A673 (cell line): ENCODE data around the gene EPC1. TPM values are rescaled to one million over a fixed set of nuclear protein-coding genes. Genes with fewer than 3 reads are reported as not detected.

Experiments
- BruUV-seq: library from RNA; stranded (reverse); fragments of 400-500 nt; replicated peaks from 2 replicates; lab custom pipeline; 2021; lab: Mats Ljungman, UMichigan
- CTCF ChIA-PET: fragments of 300-600 bp; sonication (Branson Sonifier 250); formaldehyde crosslinking; loops from one replicate; lab custom pipeline; 2022; ENCODE audit warnings: antibody characterized with exemption; lab: Charles Lee
- POLR2A ChIA-PET: fragments of 300-600 bp; sonication (Branson Sonifier 250); formaldehyde crosslinking; loops from one replicate; lab custom pipeline; 2022; ENCODE audit warnings: antibody characterized with exemption; ENCODE audit not compliant: low non-redundant PET; lab: Charles Lee
- DNase-seq: peaks from one replicate; pipeline ENCODE4 v3.0.0-alpha.2; 2015; ENCODE audit warnings: low spot score
- H3K27ac ChIP-seq: fragments of 200-600 bp; sonication (generic); 2 replicates; pipeline ENCODE4 v1.5.1; 2016; ENCODE audit warnings: mixed run types, low read depth, mild to moderate bottlenecking, mixed read lengths, antibody characterized with exemption, low read length; ENCODE audit not compliant: poor library complexity, severe bottlenecking
- H3K27me3 ChIP-seq: fragments of 200-600 bp; sonication (generic); replicated peaks from 2 replicates; pipeline ENCODE4 v1.6.1; 2017; ENCODE audit warnings: mixed run types, low read depth, mild to moderate bottlenecking, mixed read lengths, antibody characterized with exemption, low read length; ENCODE audit not compliant: insufficient read depth, poor library complexity
- H3K36me3 ChIP-seq: fragments of 200-600 bp; sonication (generic); 2 replicates; pipeline ENCODE4 v1.6.1; 2016; ENCODE audit warnings: mixed run types, mild to moderate bottlenecking, mixed read lengths, antibody characterized with exemption, low read length; ENCODE audit not compliant: insufficient read depth, poor library complexity, severe bottlenecking
- H3K4me1 ChIP-seq: fragments of 200-600 bp; sonication (generic); 2 replicates; pipeline ENCODE4 v1.6.1; 2017; ENCODE audit warnings: mixed run types, mild to moderate bottlenecking, mixed read lengths, antibody characterized with exemption, low read length; ENCODE audit not compliant: insufficient read depth, poor library complexity, severe bottlenecking
- H3K4me3 ChIP-seq: fragments of 200-600 bp; sonication (generic); 2 replicates; pipeline ENCODE4 v1.5.1; 2016; ENCODE audit warnings: low read depth, mixed run types, mild to moderate bottlenecking, mixed read lengths, low read length; ENCODE audit not compliant: poor library complexity, severe bottlenecking
- H3K9me3 ChIP-seq: fragments of 200-600 bp; sonication (generic); 2 replicates; pipeline ENCODE4 v1.6.1; 2016; ENCODE audit warnings: mixed run types, low read depth, mild to moderate bottlenecking, mixed read lengths, antibody characterized with exemption, low read length; ENCODE audit not compliant: poor library complexity, severe bottlenecking
- CTCF ChIP-seq: fragments of 300-800, 200-600 bp; sonication (generic); conservative IDR thresholded peaks from 2 replicates; pipeline ENCODE4 v1.5.1; 2017; ENCODE audit warnings: low read depth, mild to moderate bottlenecking, antibody characterized with exemption, low read length, moderate library complexity, mixed read lengths
- EZH2 ChIP-seq: fragments of 200-600 bp; sonication (generic); IDR thresholded peaks from 2 replicates; pipeline ENCODE4 v1.6.1; 2017; ENCODE audit warnings: borderline replicate concordance, low read depth, mild to moderate bottlenecking, mixed read lengths, antibody characterized with exemption, low read length; ENCODE audit not compliant: poor library complexity, severe bottlenecking
- intact Hi-C: fragments of 100-400 bp; cut with micrococcal nuclease; formaldehyde crosslinking; loops from one replicate; pipeline ENCODE4 v1.10.0; 2022; ENCODE audit not compliant: unreplicated experiment
- total RNA-seq: library from RNA; stranded (reverse); gene quantifications from 2 replicates; pipeline ENCODE4 v1.2.3, GENCODE V29; 2021

EPC1 gene
- total RNA-seq, 1 experiment from 2014 or later: 75.8 TPM

DNA sequence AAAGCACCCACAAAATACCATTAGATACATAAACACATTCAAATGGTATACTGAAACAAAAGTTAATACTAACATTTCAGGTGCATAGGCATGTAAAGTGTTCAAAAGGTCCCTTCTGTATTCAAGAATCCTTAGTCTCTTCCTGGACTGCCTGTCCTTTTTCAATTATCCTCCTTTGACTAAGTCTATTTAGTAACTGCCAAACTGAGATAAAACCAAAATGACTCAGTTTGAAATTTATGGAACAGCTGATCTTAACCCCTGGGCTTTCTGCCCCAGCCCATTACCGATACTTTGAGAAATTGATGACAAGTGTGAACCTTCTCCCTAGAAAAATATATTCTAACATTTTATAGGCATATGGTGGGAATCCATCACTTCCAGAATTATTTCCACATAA, 5.4 kb downstream of the EPC1 start:
- CTCF ChIA-PET: no interaction called here
- H3K36me3 ChIP-seq: peaks cover 39% of the 10 kb centered on the region
- no peaks in the 10 kb centered on the region for H3K27me3 ChIP-seq
- no peak for DNase-seq
- H3K9me3 ChIP-seq: no peaks in the 10 kb centered on the region
- no TSS peak for BruUV-seq
- intact Hi-C loops: loop anchor here (10.0 kb wide), 1 partner anchor 147 kb away; no protein-coding TSS in a partner anchor
- no peak for TF ChIP-seq CTCF
- no peak for TF ChIP-seq EZH2
- no peak overlapping the region for H3K4me3 ChIP-seq
- POLR2A ChIA-PET: interaction anchor here (0.6 kb wide), 1 partner anchor 24 kb away, joined by 16 read pairs; no protein-coding TSS in a partner anchor
- peaks cover 72% of the 10 kb centered on the region for H3K4me1 ChIP-seq
- peak overlapping the region; percentile 2 for H3K27ac ChIP-seq

DNA sequence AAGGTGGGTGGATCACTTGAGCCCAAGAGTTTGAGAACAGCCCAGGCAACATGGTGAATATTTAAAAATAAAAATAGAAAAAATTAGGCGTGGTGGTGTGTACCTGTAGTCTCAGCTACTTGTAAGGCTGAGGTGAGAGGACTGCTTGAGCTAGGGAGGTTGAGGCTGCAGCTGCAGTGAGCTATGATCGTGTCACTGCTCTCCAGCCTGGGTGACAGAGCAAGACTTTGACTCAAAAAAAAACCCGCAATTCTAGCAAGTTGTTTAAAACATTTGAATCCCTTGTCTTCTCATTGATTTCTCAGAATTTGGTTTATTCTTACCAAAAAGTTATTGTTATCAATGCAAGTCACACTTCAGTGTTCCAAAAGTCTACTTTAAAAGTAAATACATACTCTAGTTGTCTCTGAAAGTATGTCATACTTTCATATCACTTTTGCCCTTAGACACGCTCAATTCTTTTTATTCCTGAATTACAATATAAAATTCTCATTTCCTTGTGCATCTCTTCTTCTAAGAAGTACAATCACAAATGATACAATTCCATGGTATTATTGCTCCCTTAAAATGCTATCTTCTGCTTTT, 6.3 kb downstream of the EPC1 start:
- intact Hi-C loops: loop anchor here (10.0 kb wide), 1 partner anchor 146 kb away; no protein-coding TSS in a partner anchor
- POLR2A ChIA-PET: no interaction called here

DNA sequence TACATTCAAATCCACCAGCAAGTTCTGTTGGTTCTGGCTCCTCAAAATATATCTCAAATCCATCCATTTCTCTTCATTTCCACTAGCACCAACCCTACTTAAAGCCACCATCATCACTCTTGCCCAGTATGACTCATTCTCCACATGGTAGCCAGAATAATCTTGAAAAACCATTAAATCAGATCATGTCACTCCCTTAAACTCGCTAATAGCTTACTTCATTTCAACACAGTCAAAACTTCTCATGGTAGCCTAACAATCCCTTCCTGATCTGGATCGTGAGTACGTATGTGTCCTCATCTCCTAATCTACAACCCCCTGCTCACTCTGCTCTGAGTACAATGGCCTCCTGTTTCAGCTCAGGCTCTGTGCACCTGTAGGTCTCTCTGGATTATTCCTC, 8.7 kb downstream of the EPC1 start:
- intact Hi-C loops: no loop called here
- TF ChIP-seq CTCF (no peak), EZH2 (no peak)
- BruUV-seq: no TSS peak

More for the DNA sequence above, 6.3 kb downstream of the EPC1 start:
- CTCF ChIA-PET: no interaction called here
- no TSS peak for BruUV-seq
- TF ChIP-seq CTCF (no peak), EZH2 (no peak)
- Histone ChIP-seq H3K27ac (no peak overlapping the region), H3K9me3 (no peaks in the 10 kb centered on the region), H3K4me1 (peaks cover 76% of the 10 kb centered on the region), H3K4me3 (no peak overlapping the region), H3K27me3 (no peaks in the 10 kb centered on the region), H3K36me3 (peaks cover 39% of the 10 kb centered on the region)
- no peak for DNase-seq

More for the DNA sequence above, 8.7 kb downstream of the EPC1 start:
- Histone ChIP-seq H3K36me3 (peaks cover 18% of the 10 kb centered on the region), H3K4me3 (no peak overlapping the region), H3K27me3 (no peaks in the 10 kb centered on the region), H3K27ac (peak overlapping the region; percentile 15), H3K4me1 (peaks cover 78% of the 10 kb centered on the region), H3K9me3 (no peaks in the 10 kb centered on the region)
- POLR2A ChIA-PET: no interaction called here
- CTCF ChIA-PET: no interaction called here
- peak; percentile 54 for DNase-seq
